ENCODE results near the gene SCN1A. TPM values are rescaled to one million over a fixed set of nuclear protein-coding genes. Genes with fewer than 3 reads are reported as not detected.

The SCN1A gene
- total and polyA plus RNA-seq, 10 of the 15 experiments (the other 5 are each of a cell fraction or from before 2014, with no cell fraction given) = not detected

- TF ChIP-seq CUX1 (IDR thresholded peaks at IDR 0.05; ENCODE audit: insufficient replicate concordance, low read depth, low read length) = no peak
- no peak for TF ChIP-seq CTCF (IDR thresholded peaks at IDR 0.05 in 2 of 3, conservative IDR thresholded peaks at IDR 0.05 in 1 of 3; ENCODE audit: control insufficient read depth in 2 of 3, extremely low read depth in 1 of 3, insufficient read depth in 1 of 3, low read depth in 3 of 3, low read length in 3 of 3)
- TF ChIP-seq SUZ12 (IDR thresholded peaks at IDR 0.05; ENCODE audit: unreplicated experiment) = no peak
- no peak for TF ChIP-seq CREM (IDR thresholded peaks at IDR 0.05; ENCODE audit: low read depth)
- TF ChIP-seq BCL11A (IDR thresholded peaks at IDR 0.05; ENCODE audit: low read depth, low read length) = no peak
- TF ChIP-seq SUPT20H (IDR thresholded peaks at IDR 0.05; ENCODE audit: borderline replicate concordance, control insufficient read depth, low read depth, low read length) = no peak
- TF ChIP-seq YBX1 (IDR thresholded peaks at IDR 0.05) = no peak
- no peak for TF ChIP-seq RBBP5 (conservative IDR thresholded peaks at IDR 0.05)
- TF ChIP-seq, protein P1, sequence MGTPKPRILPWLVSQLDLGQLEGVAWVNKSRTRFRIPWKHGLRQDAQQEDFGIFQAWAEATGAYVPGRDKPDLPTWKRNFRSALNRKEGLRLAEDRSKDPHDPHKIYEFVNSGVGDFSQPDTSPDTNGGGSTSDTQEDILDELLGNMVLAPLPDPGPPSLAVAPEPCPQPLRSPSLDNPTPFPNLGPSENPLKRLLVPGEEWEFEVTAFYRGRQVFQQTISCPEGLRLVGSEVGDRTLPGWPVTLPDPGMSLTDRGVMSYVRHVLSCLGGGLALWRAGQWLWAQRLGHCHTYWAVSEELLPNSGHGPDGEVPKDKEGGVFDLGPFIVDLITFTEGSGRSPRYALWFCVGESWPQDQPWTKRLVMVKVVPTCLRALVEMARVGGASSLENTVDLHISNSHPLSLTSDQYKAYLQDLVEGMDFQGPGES (IDR thresholded peaks at IDR 0.05) = no peak
- no peak for TF ChIP-seq NFIC (IDR thresholded peaks at IDR 0.05; ENCODE audit: low read depth, low read length)
- TF ChIP-seq TBL1XR1 (IDR thresholded peaks at IDR 0.05; ENCODE audit: low read depth, low read length) = no peak
- no peak for TF ChIP-seq STAT1 (conservative IDR thresholded peaks at IDR 0.05)
Measured at GRCh38 chr2:165969227-165969626, 158.6 kb downstream of the SCN1A start (continued).

Data from GM12878 (cell line).